SK-N-SH (cell line): ENCODE data around the gene GSG1. TPM values are rescaled to one million over a fixed set of nuclear protein-coding genes. Genes with fewer than 3 reads are reported as not detected.

Experiments used
- CTCF ChIA-PET: fragments of 300-600, 350-600 bp; formaldehyde crosslinking; extraction: SDS; loops from one replicate; lab custom pipeline; 2021; lab: Yijun Ruan, JAX
- POLR2A ChIA-PET: fragments of 350-600 bp; sonication (Branson Sonifier 250); formaldehyde crosslinking; extraction: SDS; loops from one replicate; lab custom pipeline; 2020; ENCODE audit warnings: antibody characterized with exemption, inconsistent platforms; lab: Yijun Ruan, JAX
- DNase-seq: peaks from one replicate; pipeline ENCODE4 v3.0.0; 2012
- H2AFZ ChIP-seq: fragments of 200-600 bp; sonication (generic); 2 replicates; pipeline ENCODE4 v1.8.1; 2016; ENCODE audit warnings: antibody characterized with exemption, mild to moderate bottlenecking, low read depth
- H3F3A ChIP-seq: fragments of 200-600 bp; sonication (generic); replicated peaks from 2 replicates; pipeline ENCODE3; 2016; ENCODE audit warnings: antibody characterized with exemption, mild to moderate bottlenecking; ENCODE audit not compliant: insufficient read depth
- H3K27ac ChIP-seq, 2 experiments: fragments of 200-500 bp in 1 of 2; fragments of 200-600 bp in 1 of 2; sonication (Bioruptor generic) in 1 of 2; sonication (generic), shearing (Covaris generic) in 1 of 2; 2 replicates each; pipeline versions ENCODE4 v1.5.1 to v1.6.1; 2014 to 2016; ENCODE audit warnings: low read depth in 2 of 2, inconsistent platforms in 1 of 2, low read length in 1 of 2, mild to moderate bottlenecking in 1 of 2, mixed read lengths in 1 of 2
- H3K27me3 ChIP-seq: fragments of 200-600 bp; sonication (generic), shearing (Covaris generic); 2 replicates; pipeline ENCODE4 v1.6.1; 2016; ENCODE audit warnings: mixed run types; ENCODE audit not compliant: insufficient read depth
- H3K36me3 ChIP-seq, 2 experiments: fragments of 200-500 bp in 1 of 2; fragments of 200-600 bp in 1 of 2; sonication (Bioruptor generic) in 1 of 2; sonication (generic) in 1 of 2; replicated peaks in 1 of 2; 2 replicates each; pipeline versions ENCODE3 to v1.5.1; 2014 to 2016; ENCODE audit warnings: low read length in 1 of 2, mild to moderate bottlenecking in 1 of 2; ENCODE audit not compliant: insufficient read depth in 2 of 2, control insufficient read depth in 1 of 2
- H3K4me1 ChIP-seq, 2 experiments: fragments of 200-500 bp in 1 of 2; fragments of 200-600 bp in 1 of 2; sonication (Bioruptor generic) in 1 of 2; sonication (generic), shearing (Covaris generic) in 1 of 2; 2 replicates each; pipeline versions ENCODE4 v1.5.1 to v1.6.1; 2014 to 2016; ENCODE audit warnings: low read depth in 1 of 2, low read length in 1 of 2, mixed run types in 1 of 2; ENCODE audit not compliant: insufficient read depth in 2 of 2, control insufficient read depth in 1 of 2
- H3K4me2 ChIP-seq: fragments of 200-600 bp; sonication (generic), shearing (Covaris generic); 2 replicates; pipeline ENCODE4 v1.6.1; 2017; ENCODE audit warnings: mixed run types
- H3K4me3 ChIP-seq, 2 experiments: fragments of 200-500 bp in 1 of 2; fragments of 200-600 bp in 1 of 2; sonication (Bioruptor generic) in 1 of 2; sonication (generic), shearing (Covaris generic) in 1 of 2; 2 replicates each; pipeline versions ENCODE4 v1.5.1 to v1.8.1; 2014 to 2016; ENCODE audit warnings: low read depth in 2 of 2, inconsistent platforms in 1 of 2, low read length in 1 of 2, mild to moderate bottlenecking in 1 of 2, mixed read lengths in 1 of 2, moderate library complexity in 1 of 2
- H3K79me2 ChIP-seq: fragments of 200-600 bp; sonication (generic); 2 replicates; pipeline ENCODE4 v1.8.1; 2017; ENCODE audit warnings: mild to moderate bottlenecking; ENCODE audit not compliant: insufficient read depth
- H3K9ac ChIP-seq: fragments of 200-600 bp; sonication (generic); 2 replicates; pipeline ENCODE4 v1.6.1; 2017; ENCODE audit warnings: mixed run types
- H3K9me2 ChIP-seq: fragments of 200-600 bp; sonication (generic); 2 replicates; pipeline ENCODE4 v1.6.1; 2017; ENCODE audit warnings: mixed run types
- H3K9me3 ChIP-seq: fragments of 200-600 bp; sonication (generic); 2 replicates; pipeline ENCODE4 v1.6.1; 2017; ENCODE audit warnings: mixed run types, mild to moderate bottlenecking, moderate library complexity
- H4K20me1 ChIP-seq: fragments of 200-600 bp; sonication (generic); 2 replicates; pipeline ENCODE4 v1.6.1; 2017; ENCODE audit warnings: mild to moderate bottlenecking, mixed run types; ENCODE audit not compliant: insufficient read depth
- EP300 ChIP-seq, 2 experiments: IDR thresholded peaks; 2 replicates each; pipeline versions ENCODE4 v1.4.0 to v1.6.1; 2012; ENCODE audit warnings: borderline replicate concordance in 1 of 2, low read depth in 1 of 2, low read length in 1 of 2
- GABPA ChIP-seq: IDR thresholded peaks from 2 replicates; pipeline ENCODE4 v1.4.0; 2012; ENCODE audit warnings: low read depth, mild to moderate bottlenecking
- GATA2 ChIP-seq: sonication (generic); formaldehyde crosslinking; IDR thresholded peaks from 2 replicates; pipeline ENCODE4 v1.5.0; 2020; ENCODE audit warnings: mild to moderate bottlenecking, missing genetic modification reagents
- JUND ChIP-seq: IDR thresholded peaks from 2 replicates; pipeline ENCODE4 v1.4.0; 2012
- SIN3A ChIP-seq: IDR thresholded peaks from 2 replicates; pipeline ENCODE4 v1.6.1; 2012; ENCODE audit warnings: low read depth, mild to moderate bottlenecking, low read length, moderate library complexity, borderline replicate concordance
- TAF1 ChIP-seq: IDR thresholded peaks from 2 replicates; pipeline ENCODE4 v1.6.1; 2012; ENCODE audit warnings: low read depth, mild to moderate bottlenecking, low read length, moderate library complexity, borderline replicate concordance
- TCF12 ChIP-seq: IDR thresholded peaks from 2 replicates; pipeline ENCODE4 v1.4.0; 2012
- TEAD4 ChIP-seq: IDR thresholded peaks from 2 replicates; pipeline ENCODE4 v1.4.0; 2012; ENCODE audit warnings: mild to moderate bottlenecking, borderline replicate concordance; ENCODE audit not compliant: insufficient read depth
- YY1 ChIP-seq: IDR thresholded peaks from 2 replicates; pipeline ENCODE4 v1.4.0; 2012; ENCODE audit warnings: low read depth, mild to moderate bottlenecking
- WGBS: methylation state at CpG from one replicate; pipeline ENCODE4 v1.1.6; 2017; ENCODE audit warnings: low lambda C conversion rate; 5-methylcytosine and 5-hydroxymethylcytosine counted together
- polyA plus RNA-seq, 3 experiments: library from polyadenylated mRNA; depleted of rRNA; stranded (reverse); fragments of >200 nt; gene quantifications; 2 replicates each; pipeline ENCODE4 v1.2.3, GENCODE V29; 2012
- TF ChIP-seq, protein P1 (sequence below): IDR thresholded peaks from 2 replicates; pipeline ENCODE4 v1.4.0; 2012; ENCODE audit warnings: low read depth, borderline replicate concordance
- TF ChIP-seq, protein P2 (sequence below): IDR thresholded peaks from 2 replicates; pipeline ENCODE4 v1.4.0; 2012; ENCODE audit warnings: low read depth, borderline replicate concordance
- TF ChIP-seq, protein P3 (sequence below): fragments of 150-350 bp; IDR thresholded peaks from 2 replicates; pipeline ENCODE4 v1.6.1; 2017; ENCODE audit warnings: antibody characterized with exemption, low read length, low read depth, borderline replicate concordance

The GSG1 gene
- polyA plus RNA-seq, 1 of the 3 experiments (the other 2 are of a cell fraction), result 0.39 TPM

- TF ChIP-seq, protein P1, sequence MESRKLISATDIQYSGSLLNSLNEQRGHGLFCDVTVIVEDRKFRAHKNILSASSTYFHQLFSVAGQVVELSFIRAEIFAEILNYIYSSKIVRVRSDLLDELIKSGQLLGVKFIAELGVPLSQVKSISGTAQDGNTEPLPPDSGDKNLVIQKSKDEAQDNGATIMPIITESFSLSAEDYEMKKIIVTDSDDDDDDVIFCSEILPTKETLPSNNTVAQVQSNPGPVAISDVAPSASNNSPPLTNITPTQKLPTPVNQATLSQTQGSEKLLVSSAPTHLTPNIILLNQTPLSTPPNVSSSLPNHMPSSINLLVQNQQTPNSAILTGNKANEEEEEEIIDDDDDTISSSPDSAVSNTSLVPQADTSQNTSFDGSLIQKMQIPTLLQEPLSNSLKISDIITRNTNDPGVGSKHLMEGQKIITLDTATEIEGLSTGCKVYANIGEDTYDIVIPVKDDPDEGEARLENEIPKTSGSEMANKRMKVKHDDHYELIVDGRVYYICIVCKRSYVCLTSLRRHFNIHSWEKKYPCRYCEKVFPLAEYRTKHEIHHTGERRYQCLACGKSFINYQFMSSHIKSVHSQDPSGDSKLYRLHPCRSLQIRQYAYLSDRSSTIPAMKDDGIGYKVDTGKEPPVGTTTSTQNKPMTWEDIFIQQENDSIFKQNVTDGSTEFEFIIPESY, result no peak
- TF ChIP-seq YY1 (no peak), GATA2 (CRISPR knock-in tag) (no peak), TAF1 (no peak), JUND (no peak), EP300 (IDR thresholded peaks at IDR 0.05; ENCODE audit: borderline replicate concordance in 1 of 2, low read depth in 1 of 2, low read length in 1 of 2) (no peak), TCF12 (no peak), TEAD4 (no peak), SIN3A (no peak), GABPA (no peak)
- TF ChIP-seq, protein P2, sequence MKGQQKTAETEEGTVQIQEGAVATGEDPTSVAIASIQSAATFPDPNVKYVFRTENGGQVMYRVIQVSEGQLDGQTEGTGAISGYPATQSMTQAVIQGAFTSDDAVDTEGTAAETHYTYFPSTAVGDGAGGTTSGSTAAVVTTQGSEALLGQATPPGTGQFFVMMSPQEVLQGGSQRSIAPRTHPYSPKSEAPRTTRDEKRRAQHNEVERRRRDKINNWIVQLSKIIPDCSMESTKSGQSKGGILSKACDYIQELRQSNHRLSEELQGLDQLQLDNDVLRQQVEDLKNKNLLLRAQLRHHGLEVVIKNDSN, result no peak
- TF ChIP-seq, protein P3, sequence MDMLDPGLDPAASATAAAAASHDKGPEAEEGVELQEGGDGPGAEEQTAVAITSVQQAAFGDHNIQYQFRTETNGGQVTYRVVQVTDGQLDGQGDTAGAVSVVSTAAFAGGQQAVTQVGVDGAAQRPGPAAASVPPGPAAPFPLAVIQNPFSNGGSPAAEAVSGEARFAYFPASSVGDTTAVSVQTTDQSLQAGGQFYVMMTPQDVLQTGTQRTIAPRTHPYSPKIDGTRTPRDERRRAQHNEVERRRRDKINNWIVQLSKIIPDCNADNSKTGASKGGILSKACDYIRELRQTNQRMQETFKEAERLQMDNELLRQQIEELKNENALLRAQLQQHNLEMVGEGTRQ, result no peak
Measured at GRCh38 chr12:13041224-13041623, 62.2 kb downstream of the GSG1 start (continued).

DNA sequence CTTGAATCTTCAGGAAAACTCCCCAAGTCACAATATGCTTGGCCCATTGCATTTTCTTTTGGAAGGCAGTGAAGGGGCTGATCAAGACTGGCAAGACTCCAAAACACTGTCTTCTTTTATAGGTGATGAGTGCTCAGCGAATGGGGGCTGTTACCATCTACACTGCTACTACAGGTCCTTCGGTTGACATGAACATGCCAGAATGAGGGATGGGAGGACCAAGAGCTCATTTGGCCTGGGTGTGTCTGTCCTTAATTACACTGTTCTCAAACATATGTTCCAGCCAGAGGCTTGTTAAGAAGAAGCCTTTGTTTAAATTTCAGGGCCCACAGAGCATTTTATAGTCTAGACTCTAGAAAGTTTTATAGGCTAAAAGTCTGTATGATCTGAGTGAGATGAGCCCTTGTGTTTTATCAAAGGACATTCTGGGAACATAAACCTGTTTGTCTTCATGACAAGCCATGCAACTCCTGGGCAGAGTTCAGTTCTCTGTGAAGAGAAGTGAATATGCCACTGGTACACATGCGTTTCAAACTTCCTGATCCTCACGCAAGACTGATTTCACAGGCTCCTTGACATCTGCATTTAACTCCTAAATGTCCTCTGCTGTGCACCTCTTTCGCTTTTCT, 64.0 kb downstream of the GSG1 start:
- DNase-seq, result no peak
- Histone ChIP-seq H3K4me1 (peaks cover 0 to 2% of the 10 kb centered on the region in 2 experiments; a peak in 1 of 4 replicates), H3F3A (peaks cover 5% of the 10 kb centered on the region), H3K27me3 (no peaks in the 10 kb centered on the region), H3K27ac (no peak overlapping the region), H3K79me2 (no peaks in the 10 kb centered on the region), H3K4me2 (no peak overlapping the region), H3K9ac (no peak overlapping the region), H3K9me3 (no peaks in the 10 kb centered on the region), H2AFZ (no peak overlapping the region), H3K36me3 (no peaks in the 10 kb centered on the region), H3K4me3 (no peak overlapping the region), H3K9me2 (no peaks in the 10 kb centered on the region), H4K20me1 (no peaks in the 10 kb centered on the region)
- CTCF ChIA-PET, result interaction anchor here (1.8 kb wide), 1 partner anchor 173 kb away, joined by 6 read pairs; no protein-coding TSS in a partner anchor
- POLR2A ChIA-PET, result interaction anchor here (0.7 kb wide), 1 partner anchor 32 kb away, joined by 3 read pairs; no protein-coding TSS in a partner anchor
- no peak for TF ChIP-seq TEAD4
- WGBS, result 83% methylated on average over 5 of the region's 5 CpGs
